GM15510 (cell line): Measurements from ENCODE around the gene SORCS3.

Experiments used
- POLR2A ChIP-seq: IDR thresholded peaks from 3 replicates; pipeline ENCODE4 v1.6.1; 2011; ENCODE audit warnings: borderline replicate concordance; ENCODE audit not compliant: insufficient read length; ENCODE audit errors: extremely low read depth

Gene SORCS3

GRCh38 chr10:104641187-104641936, at the start of gene SORCS3:
TSS of gene SORCS3 (plus strand) at chr10:104641290.
- TF ChIP-seq POLR2A = no peak

GRCh38 chr10:104591441-104591840, 49.6 kb upstream of the SORCS3 start:
- TF ChIP-seq POLR2A = no peak

- no peak for TF ChIP-seq POLR2A
Measured at GRCh38 chr10:104601166-104601565, 39.9 kb upstream of the SORCS3 start.

GRCh38 chr10:104608091-104608828, 32.8 kb upstream of the SORCS3 start:
- TF ChIP-seq POLR2A = no peak

- TF ChIP-seq POLR2A = no peak
Measured at GRCh38 chr10:104612571-104613205, 28.4 kb upstream of the SORCS3 start.

- TF ChIP-seq POLR2A = no peak
Measured at GRCh38 chr10:104613406-104613805, 27.7 kb upstream of the SORCS3 start.

- no peak for TF ChIP-seq POLR2A
Measured at GRCh38 chr10:104614245-104614831, 26.8 kb upstream of the SORCS3 start.

GRCh38 chr10:104615136-104615535, 26.0 kb upstream of the SORCS3 start:
- no peak for TF ChIP-seq POLR2A

- TF ChIP-seq POLR2A = no peak
Measured at GRCh38 chr10:104617831-104618230, 23.3 kb upstream of the SORCS3 start.

GRCh38 chr10:104622175-104622574, 18.9 kb upstream of the SORCS3 start:
- TF ChIP-seq POLR2A = no peak

GRCh38 chr10:104622598-104623209, 18.4 kb upstream of the SORCS3 start:
- no peak for TF ChIP-seq POLR2A

- no peak for TF ChIP-seq POLR2A
Measured at GRCh38 chr10:104630731-104631130, 10.4 kb upstream of the SORCS3 start.

GRCh38 chr10:104631946-104632345, 9.1 kb upstream of the SORCS3 start:
- no peak for TF ChIP-seq POLR2A

- no peak for TF ChIP-seq POLR2A
Measured at GRCh38 chr10:104638861-104639589, 2.1 kb upstream of the SORCS3 start.
